PC-9 (cell line): ENCODE measurements around the gene GTF2I. TPM values are rescaled to one million over a fixed set of nuclear protein-coding genes. Genes with fewer than 3 reads are reported as not detected.
A peak's percentile ranks its signal among the peaks of the same experiment; 100 is the strongest.

Experiments used
- BruUV-seq: library from RNA; stranded (reverse); fragments of 400-500 nt; replicated peaks from 2 replicates; lab custom pipeline; 2021; lab: Mats Ljungman, UMichigan
- CTCF ChIA-PET: fragments of 300-600 bp; sonication (Branson Sonifier 250); formaldehyde crosslinking; loops from one replicate; lab custom pipeline; 2022; ENCODE audit warnings: antibody characterized with exemption; lab: Charles Lee
- POLR2A ChIA-PET: fragments of 300-600 bp; sonication (Branson Sonifier 250); formaldehyde crosslinking; loops from one replicate; lab custom pipeline; 2022; ENCODE audit warnings: antibody characterized with exemption; ENCODE audit not compliant: unreplicated experiment; lab: Charles Lee
- DNase-seq, 2 experiments: peaks; one replicate each; pipeline versions ENCODE4 v3.0.0 to v3.0.0-alpha.2; 2015 to 2022; ENCODE audit warnings: mixed read lengths in 1 of 2
- H2AFZ ChIP-seq: fragments of 200-600 bp; sonication (generic); 2 replicates; pipeline ENCODE4 v1.8.1; 2017; ENCODE audit warnings: antibody characterized with exemption
- H3F3A ChIP-seq: fragments of 200-600 bp; sonication (generic); 2 replicates; pipeline ENCODE4 v1.8.1; 2017; ENCODE audit warnings: antibody characterized with exemption, mild to moderate bottlenecking, low read depth; ENCODE audit not compliant: insufficient read depth
- H3K27ac ChIP-seq: fragments of 200-600 bp; sonication (generic); 2 replicates; pipeline ENCODE4 v1.6.1; 2016; ENCODE audit warnings: mixed run types
- H3K27me3 ChIP-seq: fragments of 200-600 bp; sonication (generic); 2 replicates; pipeline ENCODE4 v1.6.1; 2016; ENCODE audit warnings: low read depth, mixed run types; ENCODE audit not compliant: insufficient read depth
- H3K36me3 ChIP-seq: fragments of 200-600 bp; sonication (generic); 2 replicates; pipeline ENCODE4 v1.6.1; 2016; ENCODE audit warnings: low read depth, mixed run types
- H3K4me1 ChIP-seq: fragments of 200-600 bp; sonication (generic); replicated peaks from 2 replicates; pipeline ENCODE4 v1.6.1; 2016; ENCODE audit warnings: mixed run types; ENCODE audit not compliant: insufficient read depth
- H3K4me2 ChIP-seq: fragments of 200-600 bp; sonication (generic); 2 replicates; pipeline ENCODE4 v1.6.1; 2017; ENCODE audit warnings: mixed run types
- H3K4me3 ChIP-seq: fragments of 200-600 bp; sonication (generic); 2 replicates; pipeline ENCODE4 v1.6.1; 2016; ENCODE audit warnings: mixed run types
- H3K79me2 ChIP-seq: fragments of 200-600 bp; sonication (generic); 2 replicates; pipeline ENCODE4 v1.6.1; 2017; ENCODE audit warnings: low read depth, mixed run types
- H3K9me2 ChIP-seq: fragments of 200-600 bp; sonication (generic); 2 replicates; pipeline ENCODE4 v1.8.1; 2017; ENCODE audit warnings: mild to moderate bottlenecking; ENCODE audit not compliant: insufficient read depth
- H3K9me3 ChIP-seq: fragments of 200-600 bp; sonication (generic); 2 replicates; pipeline ENCODE4 v1.8.1; 2016; ENCODE audit warnings: low read depth; ENCODE audit not compliant: insufficient read depth
- H4K20me1 ChIP-seq: fragments of 200-600 bp; sonication (generic); 2 replicates; pipeline ENCODE4 v1.8.1; 2017; ENCODE audit not compliant: insufficient read depth
- EZH2 ChIP-seq: fragments of 200-600 bp; sonication (generic); IDR thresholded peaks from 2 replicates; pipeline ENCODE4 v1.8.0; 2017; ENCODE audit warnings: antibody characterized with exemption, low read depth
- intact Hi-C: fragments of 100-400 bp; cut with micrococcal nuclease; formaldehyde crosslinking; loops from one replicate; pipeline ENCODE4 v1.10.0; 2022; ENCODE audit not compliant: unreplicated experiment
- total RNA-seq: library from RNA; stranded (reverse); gene quantifications from 2 replicates; pipeline ENCODE4 v1.2.3, GENCODE V29; 2021
- TF ChIP-seq, protein P1 (sequence below): fragments of 200-600 bp; sonication (generic); conservative IDR thresholded peaks from 2 replicates; pipeline ENCODE4 v1.6.1; 2017; ENCODE audit warnings: mixed run types, antibody characterized with exemption, mild to moderate bottlenecking, moderate library complexity

Gene GTF2I
- total RNA-seq, 1 experiment from 2014 or later: 364 TPM

GRCh38 chr7:74622228-74622749 is 35.2 kb upstream of the GTF2I start:
- ChIA-PET POLR2A (no interaction called here), CTCF (no interaction called here)
- H3F3A ChIP-seq: peaks cover under 1% of the 10 kb centered on the region; the same call in 1 of the 2 replicates
- no peak overlapping the region for H3K27ac ChIP-seq
- TF ChIP-seq, protein P1, sequence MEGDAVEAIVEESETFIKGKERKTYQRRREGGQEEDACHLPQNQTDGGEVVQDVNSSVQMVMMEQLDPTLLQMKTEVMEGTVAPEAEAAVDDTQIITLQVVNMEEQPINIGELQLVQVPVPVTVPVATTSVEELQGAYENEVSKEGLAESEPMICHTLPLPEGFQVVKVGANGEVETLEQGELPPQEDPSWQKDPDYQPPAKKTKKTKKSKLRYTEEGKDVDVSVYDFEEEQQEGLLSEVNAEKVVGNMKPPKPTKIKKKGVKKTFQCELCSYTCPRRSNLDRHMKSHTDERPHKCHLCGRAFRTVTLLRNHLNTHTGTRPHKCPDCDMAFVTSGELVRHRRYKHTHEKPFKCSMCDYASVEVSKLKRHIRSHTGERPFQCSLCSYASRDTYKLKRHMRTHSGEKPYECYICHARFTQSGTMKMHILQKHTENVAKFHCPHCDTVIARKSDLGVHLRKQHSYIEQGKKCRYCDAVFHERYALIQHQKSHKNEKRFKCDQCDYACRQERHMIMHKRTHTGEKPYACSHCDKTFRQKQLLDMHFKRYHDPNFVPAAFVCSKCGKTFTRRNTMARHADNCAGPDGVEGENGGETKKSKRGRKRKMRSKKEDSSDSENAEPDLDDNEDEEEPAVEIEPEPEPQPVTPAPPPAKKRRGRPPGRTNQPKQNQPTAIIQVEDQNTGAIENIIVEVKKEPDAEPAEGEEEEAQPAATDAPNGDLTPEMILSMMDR: no peak
- TF ChIP-seq EZH2: no peak
- H3K9me2 ChIP-seq: no peaks in the 10 kb centered on the region
- no peak overlapping the region for H3K4me3 ChIP-seq
- no peaks in the 10 kb centered on the region for H3K36me3 ChIP-seq
- no peak overlapping the region for H3K4me2 ChIP-seq
- BruUV-seq: no TSS peak
- H3K27me3 ChIP-seq: no peaks in the 10 kb centered on the region
- no peak for DNase-seq
- no peaks in the 10 kb centered on the region for H4K20me1 ChIP-seq
- no peaks in the 10 kb centered on the region for H3K4me1 ChIP-seq
- H2AFZ ChIP-seq: no peak overlapping the region
- no peaks in the 10 kb centered on the region for H3K9me3 ChIP-seq
- no peaks in the 10 kb centered on the region for H3K79me2 ChIP-seq
- intact Hi-C loops: no loop called here

DNA sequence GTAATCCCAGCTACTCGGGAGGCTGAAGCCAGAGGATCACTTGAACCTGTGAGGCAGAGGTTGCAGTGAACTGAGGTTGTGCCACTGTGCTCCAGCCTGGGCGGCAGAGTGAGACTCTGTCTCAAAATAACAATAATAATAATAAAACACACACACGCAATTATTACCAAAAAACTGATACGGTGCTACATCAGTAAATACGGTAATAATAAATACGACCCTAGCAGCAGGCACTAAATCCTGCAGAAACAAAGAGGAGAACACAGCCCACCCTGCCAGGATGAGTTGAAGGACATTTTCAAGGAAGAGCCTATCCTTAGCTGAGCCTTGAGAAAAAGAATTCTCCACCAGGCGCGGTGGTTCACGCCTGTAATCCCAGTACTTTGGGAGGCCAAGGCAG is 34.4 kb upstream of the GTF2I start:
- no peaks in the 10 kb centered on the region for H4K20me1 ChIP-seq
- no peak for DNase-seq
- no peaks in the 10 kb centered on the region for H3K4me1 ChIP-seq
- no peak overlapping the region for H2AFZ ChIP-seq
- no peaks in the 10 kb centered on the region for H3K36me3 ChIP-seq
- H3K4me2 ChIP-seq: no peak overlapping the region
- POLR2A ChIA-PET: no interaction called here
- CTCF ChIA-PET: no interaction called here
- no peaks in the 10 kb centered on the region for H3K9me2 ChIP-seq
- intact Hi-C loops: no loop called here
- H3F3A ChIP-seq: peaks cover 7% of the 10 kb centered on the region; the same call in 1 of the 2 replicates
- no peak overlapping the region for H3K4me3 ChIP-seq
- no peaks in the 10 kb centered on the region for H3K27me3 ChIP-seq
- H3K79me2 ChIP-seq: no peaks in the 10 kb centered on the region
- no peak for TF ChIP-seq EZH2
- TF ChIP-seq, protein P1: no peak
- H3K27ac ChIP-seq: no peak overlapping the region
- H3K9me3 ChIP-seq: no peaks in the 10 kb centered on the region
- no TSS peak for BruUV-seq

GRCh38 chr7:74625446-74625845 is 32.1 kb upstream of the GTF2I start:
- peaks cover 7% of the 10 kb centered on the region; the same call in 1 of the 2 replicates for H3F3A ChIP-seq
- no peaks in the 10 kb centered on the region for H3K4me1 ChIP-seq
- H3K9me3 ChIP-seq: no peaks in the 10 kb centered on the region
- TF ChIP-seq, protein P1: 0 out of 2 replicates have a peak, but pooled peaks have one; percentile 22
- no peak for TF ChIP-seq EZH2
- intact Hi-C loops: no loop called here
- no peak overlapping the region for H3K4me2 ChIP-seq
- H3K79me2 ChIP-seq: no peaks in the 10 kb centered on the region
- ChIA-PET CTCF (interaction anchor here (0.7 kb wide), 2 partner anchors 13 to 411 kb away, joined by 4 to 15 read pairs; no protein-coding TSS in a partner anchor), POLR2A (no interaction called here)
- H4K20me1 ChIP-seq: no peaks in the 10 kb centered on the region
- H3K9me2 ChIP-seq: no peaks in the 10 kb centered on the region
- no peak overlapping the region for H2AFZ ChIP-seq
- H3K36me3 ChIP-seq: no peaks in the 10 kb centered on the region
- DNase-seq: peak in 1 of 2 experiments; percentile 50
- H3K27me3 ChIP-seq: no peaks in the 10 kb centered on the region
- BruUV-seq: no TSS peak
- H3K4me3 ChIP-seq: no peak overlapping the region
- H3K27ac ChIP-seq: no peak overlapping the region
